Brain microvascular endothelial cell (primary cell): ENCODE measurements around the gene PPM1L.
A peak's percentile ranks its signal among the peaks of the same experiment; 100 is the strongest.

Source experiments
- DNase-seq: peaks from one replicate; pipeline ENCODE4 v3.0.0-alpha.2; 2020
- H3K27ac ChIP-seq: fragments of 250-450 bp; sonication (Bioruptor Pico); 2 replicates; pipeline ENCODE4 v1.5.1; 2020; ENCODE audit warnings: mild to moderate bottlenecking, moderate library complexity
- H3K27me3 ChIP-seq: fragments of 250-450 bp; sonication (Bioruptor Pico); replicated peaks from 2 replicates; pipeline ENCODE4 v1.5.1; 2020; ENCODE audit warnings: mild to moderate bottlenecking
- H3K36me3 ChIP-seq: fragments of 250-450 bp; sonication (Bioruptor Pico); replicated peaks from 2 replicates; pipeline ENCODE4 v1.5.1; 2020; ENCODE audit warnings: mild to moderate bottlenecking
- H3K4me3 ChIP-seq: 2 replicates; pipeline ENCODE4 v1.5.1; 2011; ENCODE audit warnings: low read depth, mild to moderate bottlenecking, control low read depth, low read length, moderate library complexity
- CTCF ChIP-seq: IDR thresholded peaks from 2 replicates; pipeline ENCODE4 v1.5.1; 2011; ENCODE audit warnings: low read depth, mild to moderate bottlenecking, moderate library complexity, low read length, control low read depth, inconsistent platforms; ENCODE audit errors: missing control alignments
- in situ Hi-C: cut with HindIII; loops from 2 replicates; pipeline ENCODE4 v1.10.0; 2017; ENCODE audit warnings: low sequenced_read_pairs, low pct_ligation_motif_present

PPM1L gene

DNA sequence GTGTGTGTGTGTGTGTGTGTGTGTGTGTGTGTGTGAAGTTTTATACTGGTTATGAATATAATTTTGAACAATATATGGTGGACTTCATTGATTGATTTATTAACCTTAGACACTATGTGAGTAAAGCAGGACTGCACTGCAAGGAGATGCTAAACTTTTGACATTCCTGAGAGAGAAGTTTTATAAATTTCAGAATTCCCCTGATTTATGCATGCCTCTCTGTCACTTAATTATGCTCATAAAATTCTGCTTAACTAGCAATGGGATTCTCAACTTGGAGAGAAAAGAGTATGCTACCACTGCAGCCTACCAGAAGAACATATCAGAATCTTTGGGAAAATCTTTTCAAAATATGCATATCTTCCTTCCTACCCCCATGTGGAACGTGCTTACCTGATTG lies 204.5 kb downstream of the PPM1L start:
- no peaks in the 10 kb centered on the region for H3K36me3 ChIP-seq
- no peak overlapping the region for H3K4me3 ChIP-seq
- H3K27me3 ChIP-seq, result no peaks in the 10 kb centered on the region
- no peak for DNase-seq
- in situ Hi-C loops, result no loop called here
- H3K27ac ChIP-seq, result no peak overlapping the region
- TF ChIP-seq CTCF, result no peak

DNA sequence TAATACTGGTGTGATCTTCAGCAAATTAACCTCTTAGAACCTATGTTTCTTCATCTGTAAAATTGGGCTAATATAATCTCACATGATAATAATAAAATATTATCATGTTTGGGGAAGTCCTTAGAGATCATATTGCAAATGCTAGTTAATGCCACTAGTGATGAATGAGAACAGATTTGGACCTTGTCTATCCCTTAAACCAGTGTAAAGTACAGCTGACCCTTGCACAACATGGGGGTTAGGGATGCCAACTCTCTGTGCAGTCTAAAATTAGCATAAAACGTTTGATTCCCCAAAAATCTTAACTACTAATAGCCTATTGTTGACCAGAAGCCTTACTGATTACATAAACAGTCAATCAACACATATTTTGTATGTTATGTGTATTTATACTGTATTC lies 207.9 kb downstream of the PPM1L start:
- H3K27ac ChIP-seq, result no peak overlapping the region
- DNase-seq, result no peak
- in situ Hi-C loops, result no loop called here
- H3K36me3 ChIP-seq, result no peaks in the 10 kb centered on the region
- TF ChIP-seq CTCF, result no peak
- no peaks in the 10 kb centered on the region for H3K27me3 ChIP-seq
- no peak overlapping the region for H3K4me3 ChIP-seq

- DNase-seq, result peak; percentile 29
- no peaks in the 10 kb centered on the region for H3K36me3 ChIP-seq
- in situ Hi-C loops, result no loop called here
- no peaks in the 10 kb centered on the region for H3K27me3 ChIP-seq
- no peak overlapping the region for H3K27ac ChIP-seq
- no peak for TF ChIP-seq CTCF
- no peak overlapping the region for H3K4me3 ChIP-seq
Measured at GRCh38 chr3:160968761-160969160, 212.7 kb downstream of the PPM1L start.

GRCh38 chr3:160973067-160973809 lies 217.2 kb downstream of the PPM1L start:
- Histone ChIP-seq H3K27me3 (no peaks in the 10 kb centered on the region), H3K4me3 (no peak overlapping the region), H3K27ac (no peak overlapping the region), H3K36me3 (no peaks in the 10 kb centered on the region)
- in situ Hi-C loops, result no loop called here
- DNase-seq, result no peak
- TF ChIP-seq CTCF, result no peak

- no peak overlapping the region for H3K4me3 ChIP-seq
- in situ Hi-C loops, result no loop called here
- no peaks in the 10 kb centered on the region for H3K27me3 ChIP-seq
- no peaks in the 10 kb centered on the region for H3K36me3 ChIP-seq
- no peak for TF ChIP-seq CTCF
- no peak for DNase-seq
- no peak overlapping the region for H3K27ac ChIP-seq
Measured at GRCh38 chr3:160977773-160978172, 221.7 kb downstream of the PPM1L start.

- in situ Hi-C loops, result no loop called here
- DNase-seq, result no peak
- Histone ChIP-seq H3K27ac (no peak overlapping the region), H3K36me3 (no peaks in the 10 kb centered on the region), H3K27me3 (no peaks in the 10 kb centered on the region), H3K4me3 (no peak overlapping the region)
- no peak for TF ChIP-seq CTCF
Measured at GRCh38 chr3:160980740-160981139, 224.7 kb downstream of the PPM1L start.
